Measurements from ENCODE around the gene ZNF160. TPM values are rescaled to one million over a fixed set of nuclear protein-coding genes. Genes with fewer than 3 reads are reported as not detected.
A peak's percentile ranks its signal among the peaks of the same experiment; 100 is the strongest.
"Not testable (repeated sequence)": the region's sequence is repeated elsewhere in the genome, so short reads cannot be mapped to it uniquely, and the experiment has no call there.

Gene ZNF160
- total and polyA plus RNA-seq, 8 donors = 6.4 to 21.4 (median 14.3) TPM

DNA sequence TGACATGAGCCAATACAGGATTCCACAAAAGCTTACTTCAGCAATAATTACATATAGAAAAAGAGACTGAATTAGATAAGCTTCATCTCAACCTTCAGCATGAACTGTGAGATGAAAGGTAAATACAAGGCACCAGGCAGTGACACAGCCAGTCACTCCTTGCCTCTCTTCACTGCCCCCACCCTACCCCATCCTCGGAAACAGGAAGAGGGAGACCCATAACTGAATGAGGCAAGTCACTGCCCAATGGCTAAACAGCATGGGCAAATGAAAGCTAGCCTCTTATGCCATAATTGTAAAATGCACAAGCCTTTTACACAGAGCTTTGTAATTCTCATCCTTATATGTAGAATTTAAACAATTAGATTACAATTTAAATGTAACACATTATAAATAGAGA, 1.7 kb downstream of the ZNF160 start:
- no peak for FAIRE-seq
- H3K9me3 ChIP-seq = no peaks in the 10 kb centered on the region

DNA sequence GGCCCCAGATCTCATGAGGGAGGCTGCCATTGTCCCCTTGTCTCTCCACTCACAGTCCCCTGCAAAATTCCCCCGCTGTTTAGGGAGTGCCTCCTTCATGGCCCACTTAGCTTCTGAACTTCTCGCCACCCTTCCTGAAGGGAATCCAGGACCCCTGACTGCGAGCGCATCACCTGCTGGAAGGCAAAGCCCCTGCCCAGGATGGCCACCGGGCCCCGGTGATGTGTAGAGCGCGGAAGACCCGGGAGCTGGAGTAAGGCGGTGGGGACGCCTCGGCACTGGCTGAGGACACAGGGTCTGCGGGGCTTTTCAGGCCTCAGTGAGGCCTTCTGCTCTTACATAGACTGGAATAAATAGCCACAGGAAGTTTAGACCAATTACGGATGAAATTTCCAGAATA, 4.7 kb downstream of the ZNF160 start:
- H3K4me1 ChIP-seq = peaks cover 5 to 10% (median 6%) of the 10 kb centered on the region in 3 donors
- H3K27ac ChIP-seq, FAIRE-seq, DNase-seq, H3K9me3 ChIP-seq, H3K36me3 ChIP-seq, ATAC-seq, H3K4me3 ChIP-seq, H3K27me3 ChIP-seq: not testable (repeated sequence)
- WGBS, 2 donors = 96 to 97% methylated on average over 14 of the region's 14 CpGs
- intact Hi-C loops (cut with DNase I) = loop anchor here in 1 of 3 donors (2.0 kb wide), 1 partner anchor 30 kb away; no protein-coding TSS in a partner anchor

More for the DNA sequence above, 1.7 kb downstream of the ZNF160 start:
- intact Hi-C loops (cut with DNase I) = no loop called here
- Histone ChIP-seq H3K27ac (no peak overlapping the region), H3K4me1 (peaks cover 5 to 14% (median 6%) of the 10 kb centered on the region in 3 donors), H3K4me3 (no peak overlapping the region), H3K27me3 (no peaks in the 10 kb centered on the region), H3K36me3 (no peaks in the 10 kb centered on the region)
- WGBS, 2 donors = 8 to 29% methylated on average over 1 of the region's 1 CpG
- TF ChIP-seq, protein P1, sequence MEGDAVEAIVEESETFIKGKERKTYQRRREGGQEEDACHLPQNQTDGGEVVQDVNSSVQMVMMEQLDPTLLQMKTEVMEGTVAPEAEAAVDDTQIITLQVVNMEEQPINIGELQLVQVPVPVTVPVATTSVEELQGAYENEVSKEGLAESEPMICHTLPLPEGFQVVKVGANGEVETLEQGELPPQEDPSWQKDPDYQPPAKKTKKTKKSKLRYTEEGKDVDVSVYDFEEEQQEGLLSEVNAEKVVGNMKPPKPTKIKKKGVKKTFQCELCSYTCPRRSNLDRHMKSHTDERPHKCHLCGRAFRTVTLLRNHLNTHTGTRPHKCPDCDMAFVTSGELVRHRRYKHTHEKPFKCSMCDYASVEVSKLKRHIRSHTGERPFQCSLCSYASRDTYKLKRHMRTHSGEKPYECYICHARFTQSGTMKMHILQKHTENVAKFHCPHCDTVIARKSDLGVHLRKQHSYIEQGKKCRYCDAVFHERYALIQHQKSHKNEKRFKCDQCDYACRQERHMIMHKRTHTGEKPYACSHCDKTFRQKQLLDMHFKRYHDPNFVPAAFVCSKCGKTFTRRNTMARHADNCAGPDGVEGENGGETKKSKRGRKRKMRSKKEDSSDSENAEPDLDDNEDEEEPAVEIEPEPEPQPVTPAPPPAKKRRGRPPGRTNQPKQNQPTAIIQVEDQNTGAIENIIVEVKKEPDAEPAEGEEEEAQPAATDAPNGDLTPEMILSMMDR (IDR thresholded peaks at IDR 0.05) = no peak
- DNase-seq (no peak), ATAC-seq (no peak)

DNA sequence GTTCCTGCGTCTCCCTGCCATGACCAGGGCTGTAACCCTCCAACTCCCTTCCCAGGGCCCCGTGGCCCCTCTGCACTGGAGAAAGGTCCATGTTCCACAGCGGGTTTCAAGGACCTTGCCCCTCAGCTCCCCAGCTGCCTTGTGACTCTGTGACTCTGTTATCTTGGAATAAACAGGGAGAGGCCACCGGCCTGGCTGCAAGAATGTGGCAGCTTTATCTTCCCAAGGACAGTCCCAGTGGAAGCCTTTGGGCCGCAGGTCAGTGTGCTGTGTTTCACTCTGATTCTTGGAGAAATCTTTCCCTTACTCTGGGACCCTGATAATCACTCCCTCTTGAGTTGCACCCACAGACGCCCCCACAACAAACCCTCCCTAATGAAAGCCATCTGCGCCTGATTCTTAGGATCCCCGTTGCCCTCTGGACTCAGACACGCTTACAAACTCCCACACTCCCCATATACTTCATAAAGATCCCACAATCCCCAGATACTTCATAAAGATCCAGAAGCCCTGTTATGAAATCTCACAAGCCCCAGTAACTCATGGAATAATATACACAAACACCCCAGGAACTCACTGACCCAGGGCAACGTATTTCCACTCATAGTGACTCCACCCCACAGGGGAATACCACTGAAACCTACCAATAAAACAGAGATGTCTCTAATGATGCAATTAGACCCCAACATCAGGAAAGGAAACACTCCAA, 6.1 kb downstream of the ZNF160 start:
- H3K27me3 ChIP-seq; H3K36me3 ChIP-seq; H3K9me3 ChIP-seq; H3K4me3 ChIP-seq; DNase-seq; intact Hi-C loops (cut with DNase I); FAIRE-seq; H3K4me1 ChIP-seq; H3K27ac ChIP-seq: not testable (repeated sequence)
- WGBS, 2 donors = 62 to 74% methylated on average over 4 of the region's 10 CpGs
- ATAC-seq = peak in 2 of 4 donors; percentile 50 to 88

- H3K4me3 ChIP-seq; H3K27me3 ChIP-seq; FAIRE-seq; H3K4me1 ChIP-seq; H3K27ac ChIP-seq; H3K9me3 ChIP-seq; intact Hi-C loops (cut with DNase I); H3K36me3 ChIP-seq; DNase-seq: not testable (repeated sequence)
- WGBS, 2 donors = 55 to 78% methylated on average over 4 of the region's 6 CpGs
- peak in 1 of 4 donors; percentile 15 for ATAC-seq
Observed at GRCh38 chr19:53096579-53096978, 6.6 kb downstream of the ZNF160 start.

DNA sequence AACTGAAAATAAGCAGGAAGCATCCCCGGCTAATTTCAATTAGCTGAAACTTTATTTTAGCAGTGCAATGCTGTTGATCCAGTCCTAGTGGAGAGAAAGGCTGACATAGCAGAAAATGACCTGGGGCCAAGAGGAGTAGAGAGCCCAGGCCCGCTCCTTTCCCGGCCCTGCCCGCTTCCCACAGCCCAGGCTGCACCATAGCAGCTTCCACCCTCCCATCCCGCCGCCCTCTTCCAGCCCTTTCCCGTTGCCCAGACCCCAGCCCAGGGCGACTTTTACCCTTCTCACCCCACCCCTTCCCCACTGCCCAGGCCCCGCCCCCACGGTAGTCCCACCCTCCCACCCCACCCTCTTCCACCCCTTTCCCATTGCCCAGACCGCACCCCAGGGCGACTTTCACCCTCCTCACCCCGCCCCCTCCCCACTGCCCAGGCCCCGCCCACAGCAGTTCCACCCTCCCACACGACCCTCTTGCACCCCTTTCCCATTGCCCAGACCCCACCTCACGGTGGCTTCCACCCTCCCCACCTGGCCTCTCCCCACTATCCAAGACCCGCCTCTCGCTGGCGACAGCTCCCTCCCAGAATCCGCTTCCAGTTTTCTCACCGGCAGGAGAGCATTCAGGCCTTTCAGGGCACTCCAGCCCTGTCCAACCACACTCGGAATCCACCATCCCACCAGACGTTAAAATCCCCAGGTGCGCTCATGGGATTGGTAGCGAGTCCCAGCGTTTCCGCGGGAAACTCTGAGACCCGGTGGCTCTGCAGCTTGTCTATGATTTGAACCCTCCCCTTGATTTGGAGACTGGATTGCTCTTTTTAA, 8.3 kb downstream of the ZNF160 start:
- Histone ChIP-seq H3K27me3 (no peaks in the 10 kb centered on the region), H3K36me3 (peaks cover 0 to 16% (median 6%) of the 10 kb centered on the region in 3 donors), H3K4me1 (no peaks in the 10 kb centered on the region), H3K9me3 (no peaks in the 10 kb centered on the region), H3K4me3 (no peak overlapping the region), H3K27ac (no peak overlapping the region)
- ATAC-seq (no peak), DNase-seq (no peak), FAIRE-seq (no peak)
- intact Hi-C loops (cut with DNase I) = no loop called here
- TF ChIP-seq, protein P1 (IDR thresholded peaks at IDR 0.05) = no peak
- WGBS, 2 donors = 83 to 85% methylated on average over 29 of the region's 29 CpGs

DNA sequence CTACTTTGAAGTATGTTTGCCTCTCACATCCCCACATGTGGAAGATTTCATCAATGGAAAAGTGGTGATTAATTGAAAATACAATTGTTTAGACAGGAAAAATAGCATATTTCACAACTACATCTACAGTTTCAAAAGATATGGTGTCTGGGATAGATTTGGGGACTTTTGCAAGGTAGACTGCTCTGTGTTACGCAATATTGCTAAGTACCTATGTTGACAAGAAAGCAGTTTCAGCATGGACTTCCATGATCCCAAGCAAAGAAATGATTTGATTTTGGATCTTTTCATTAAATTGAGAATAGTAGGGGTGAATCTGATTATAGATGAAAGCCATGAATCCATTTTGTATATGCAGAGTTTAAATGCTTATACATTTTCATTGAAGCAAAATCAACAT, 10.5 kb downstream of the ZNF160 start:
- WGBS, 2 donors = 0 to 93% methylated on average over 1 of the region's 1 CpG
- Histone ChIP-seq H3K27me3 (no peaks in the 10 kb centered on the region), H3K4me3 (no peak overlapping the region), H3K9me3 (no peaks in the 10 kb centered on the region), H3K36me3 (peaks cover 0 to 19% (median 6%) of the 10 kb centered on the region in 3 donors), H3K4me1 (no peaks in the 10 kb centered on the region), H3K27ac (no peak overlapping the region)
- FAIRE-seq (no peak), DNase-seq (no peak), ATAC-seq (no peak)
- intact Hi-C loops (cut with DNase I) = no loop called here
- TF ChIP-seq, protein P1 (IDR thresholded peaks at IDR 0.05) = no peak
